Osteocyte (in vitro differentiated cells): ENCODE measurements around the gene SBF2. TPM values are rescaled to one million over a fixed set of nuclear protein-coding genes. Genes with fewer than 3 reads are reported as not detected.

Source experiments
- DNase-seq: peaks from one replicate; pipeline ENCODE4 v3.0.0; 2021; ENCODE audit warnings: mixed read lengths; ENCODE audit not compliant: unreplicated experiment; ENCODE audit errors: extremely low spot score
- H3K27ac Mint-ChIP-seq: one replicate; pipeline ENCODE4 v1.8.0; 2021; ENCODE audit warnings: mild to moderate bottlenecking, mixed read lengths; ENCODE audit not compliant: unreplicated experiment
- H3K27me3 Mint-ChIP-seq: one replicate; pipeline ENCODE4 v1.8.0; 2021; ENCODE audit warnings: mixed read lengths; ENCODE audit not compliant: unreplicated experiment
- H3K36me3 Mint-ChIP-seq: one replicate; pipeline ENCODE4 v1.8.0; 2021; ENCODE audit warnings: mixed read lengths; ENCODE audit not compliant: unreplicated experiment
- H3K4me1 Mint-ChIP-seq: one replicate; pipeline ENCODE4 v1.8.0; 2021; ENCODE audit warnings: mixed read lengths; ENCODE audit not compliant: unreplicated experiment
- H3K4me3 Mint-ChIP-seq: one replicate; pipeline ENCODE4 v1.8.0; 2021; ENCODE audit warnings: mild to moderate bottlenecking, moderate library complexity, mixed read lengths; ENCODE audit not compliant: unreplicated experiment
- H3K9me3 Mint-ChIP-seq: one replicate; pipeline ENCODE4 v1.8.0; 2021; ENCODE audit warnings: mixed read lengths; ENCODE audit not compliant: unreplicated experiment
- CTCF ChIP-seq: fragments of 200-600 bp; sonication (generic); IDR thresholded peaks from 2 replicates; pipeline ENCODE4 v1.5.0; 2021; ENCODE audit warnings: antibody characterized with exemption, mild to moderate bottlenecking, moderate library complexity
- total RNA-seq: library from RNA; stranded (reverse); gene quantifications from 2 replicates; pipeline ENCODE4 v1.2.1, GENCODE V29; 2021

Gene SBF2
- total RNA-seq, 1 donor from 2014 or later = 65.2 TPM

GRCh38 chr11:10317151-10317755 is 23.2 kb upstream of the SBF2 start:
- Mint-ChIP-seq H3K9me3 (no peaks in the 10 kb centered on the region), H3K4me1 (peaks cover 22% of the 10 kb centered on the region), H3K4me3 (no peak overlapping the region), H3K36me3 (no peaks in the 10 kb centered on the region), H3K27me3 (no peaks in the 10 kb centered on the region), H3K27ac (peak overlapping the region; percentile 84)
- no peak for TF ChIP-seq CTCF
- no peak for DNase-seq

- no peak overlapping the region for H3K4me3 Mint-ChIP-seq
- no peak for TF ChIP-seq CTCF
- no peak for DNase-seq
- H3K36me3 Mint-ChIP-seq = no peaks in the 10 kb centered on the region
- peaks cover 17% of the 10 kb centered on the region for H3K4me1 Mint-ChIP-seq
- no peaks in the 10 kb centered on the region for H3K27me3 Mint-ChIP-seq
- H3K9me3 Mint-ChIP-seq = no peaks in the 10 kb centered on the region
- no peak overlapping the region for H3K27ac Mint-ChIP-seq
Observed at GRCh38 chr11:10315083-10315482, 21.1 kb upstream of the SBF2 start.

GRCh38 chr11:10314199-10315072 is 20.4 kb upstream of the SBF2 start:
- H3K27me3 Mint-ChIP-seq = no peaks in the 10 kb centered on the region
- no peak for TF ChIP-seq CTCF
- peak overlapping the region; percentile 39 for H3K27ac Mint-ChIP-seq
- no peak overlapping the region for H3K4me3 Mint-ChIP-seq
- H3K9me3 Mint-ChIP-seq = no peaks in the 10 kb centered on the region
- H3K36me3 Mint-ChIP-seq = no peaks in the 10 kb centered on the region
- no peak for DNase-seq
- peaks cover 22% of the 10 kb centered on the region for H3K4me1 Mint-ChIP-seq

- TF ChIP-seq CTCF = no peak
- peaks cover 28% of the 10 kb centered on the region for H3K4me1 Mint-ChIP-seq
- peaks cover 13% of the 10 kb centered on the region for H3K36me3 Mint-ChIP-seq
- no peak overlapping the region for H3K27ac Mint-ChIP-seq
- DNase-seq = no peak
- no peak overlapping the region for H3K4me3 Mint-ChIP-seq
- H3K27me3 Mint-ChIP-seq = no peaks in the 10 kb centered on the region
- no peaks in the 10 kb centered on the region for H3K9me3 Mint-ChIP-seq
Observed at GRCh38 chr11:10311802-10312201, 17.8 kb upstream of the SBF2 start.

- no peaks in the 10 kb centered on the region for H3K9me3 Mint-ChIP-seq
- H3K27me3 Mint-ChIP-seq = no peaks in the 10 kb centered on the region
- H3K4me1 Mint-ChIP-seq = peaks cover 24% of the 10 kb centered on the region
- no peak for DNase-seq
- no peak for TF ChIP-seq CTCF
- peaks cover 27% of the 10 kb centered on the region for H3K36me3 Mint-ChIP-seq
- no peak overlapping the region for H3K4me3 Mint-ChIP-seq
- H3K27ac Mint-ChIP-seq = peak overlapping the region; percentile 65
Observed at GRCh38 chr11:10310301-10310841, 16.4 kb upstream of the SBF2 start.
